Activated effector memory CD4-positive, alpha-beta T cell treated with anti-CD3 and anti-CD28 coated beads, Interleukin-2, amount 50 U/mL, for 16 hours (primary cell): Measurements from ENCODE around the gene FRMD1.

ENCODE experiments used
- DNase-seq: peaks from one replicate; pipeline ENCODE4 v3.0.0-alpha.2; 2020

The FRMD1 gene

GRCh38 chr6:168078943-168079405 lies at the start of gene FRMD1:
Gene FRMD1 (minus strand): TSS chr6:168079212. CDS start chr6:168079094, 118 bp downstream.
- DNase-seq = no peak

- DNase-seq = no peak
Measured at GRCh38 chr6:168128006-168128630, 49.1 kb upstream of the FRMD1 start.

GRCh38 chr6:168127384-168127868 lies 48.4 kb upstream of the FRMD1 start:
- no peak for DNase-seq

GRCh38 chr6:168126566-168127383 lies 47.8 kb upstream of the FRMD1 start:
- no peak for DNase-seq

GRCh38 chr6:168125429-168126001 lies 46.5 kb upstream of the FRMD1 start:
- no peak for DNase-seq

- DNase-seq = no peak
Measured at GRCh38 chr6:168124921-168125320, 45.9 kb upstream of the FRMD1 start.

GRCh38 chr6:168124158-168124557 lies 45.1 kb upstream of the FRMD1 start:
- DNase-seq = no peak

- no peak for DNase-seq
Measured at GRCh38 chr6:168123165-168123911, 44.3 kb upstream of the FRMD1 start.

GRCh38 chr6:168122521-168122920 lies 43.5 kb upstream of the FRMD1 start:
- no peak for DNase-seq

- no peak for DNase-seq
Measured at GRCh38 chr6:168122011-168122410, 43.0 kb upstream of the FRMD1 start.

- DNase-seq = no peak
Measured at GRCh38 chr6:168121303-168121665, 42.3 kb upstream of the FRMD1 start.

- DNase-seq = no peak
Measured at GRCh38 chr6:168120390-168121302, 41.6 kb upstream of the FRMD1 start.

GRCh38 chr6:168119539-168119938 lies 40.5 kb upstream of the FRMD1 start:
- no peak for DNase-seq

- no peak for DNase-seq
Measured at GRCh38 chr6:168118935-168119334, 39.9 kb upstream of the FRMD1 start.

- no peak for DNase-seq
Measured at GRCh38 chr6:168117942-168118341, 38.9 kb upstream of the FRMD1 start.

GRCh38 chr6:168116975-168117899 lies 38.2 kb upstream of the FRMD1 start:
- peak; percentile 54 for DNase-seq

- peak; percentile 50 for DNase-seq
Measured at GRCh38 chr6:168116438-168116974, 37.5 kb upstream of the FRMD1 start.

- DNase-seq = peak; percentile 24
Measured at GRCh38 chr6:168115748-168116437, 36.9 kb upstream of the FRMD1 start.

GRCh38 chr6:168113226-168113625 lies 34.2 kb upstream of the FRMD1 start:
- DNase-seq = no peak

GRCh38 chr6:168111911-168112310 lies 32.9 kb upstream of the FRMD1 start:
- DNase-seq = no peak
